ENCODE data around the gene S100A14. TPM values are rescaled to one million over a fixed set of nuclear protein-coding genes. Genes with fewer than 3 reads are reported as not detected.

The S100A14 gene
- polyA plus RNA-seq, 1 donor: 1.1 TPM

Other genes starting within 250 kb of the S100A14 start
- 1.0 TPM for gene S100A12, start 240.7 kb downstream of the S100A14 start, polyA plus RNA-seq (ENCODE audit: insufficient read length)
- 12.5 TPM for gene S100A8, start 225.3 kb downstream of the S100A14 start, polyA plus RNA-seq (ENCODE audit: insufficient read length)
- gene S100A7A, start 199.8 kb downstream of the S100A14 start, polyA plus RNA-seq (ENCODE audit: insufficient read length): not detected
- not detected for gene S100A7, start 155.7 kb downstream of the S100A14 start, polyA plus RNA-seq (ENCODE audit: insufficient read length)
- gene S100A6, start 80.3 kb downstream of the S100A14 start, polyA plus RNA-seq (ENCODE audit: insufficient read length): 187 TPM
- not detected for gene S100A5, start 75.4 kb downstream of the S100A14 start, polyA plus RNA-seq (ENCODE audit: insufficient read length)
- 193 TPM for gene S100A4, start 70.5 kb downstream of the S100A14 start, polyA plus RNA-seq (ENCODE audit: insufficient read length)
- gene S100A3, start 67.1 kb downstream of the S100A14 start, polyA plus RNA-seq (ENCODE audit: insufficient read length): 1.2 TPM
- 2.2 TPM for gene S100A2, start 50.5 kb downstream of the S100A14 start, polyA plus RNA-seq (ENCODE audit: insufficient read length)
- 54.7 TPM for gene S100A16, start 3.2 kb downstream of the S100A14 start, polyA plus RNA-seq (ENCODE audit: insufficient read length)
- gene S100A13, start 11.2 kb upstream of the S100A14 start, polyA plus RNA-seq (ENCODE audit: insufficient read length): 58.5 TPM
- 11.6 TPM for gene S100A1, start 12.1 kb upstream of the S100A14 start, polyA plus RNA-seq (ENCODE audit: insufficient read length)
- gene CHTOP, start 17.7 kb upstream of the S100A14 start, polyA plus RNA-seq (ENCODE audit: insufficient read length): 100 TPM
- 54.5 TPM for gene SNAPIN, start 42.4 kb upstream of the S100A14 start, polyA plus RNA-seq (ENCODE audit: insufficient read length)
- gene ILF2, start 54.7 kb upstream of the S100A14 start, polyA plus RNA-seq (ENCODE audit: insufficient read length): 139 TPM
- gene NPR1, start 62.4 kb upstream of the S100A14 start, polyA plus RNA-seq (ENCODE audit: insufficient read length): 17.2 TPM
- 45.5 TPM for gene INTS3, start 111.7 kb upstream of the S100A14 start, polyA plus RNA-seq (ENCODE audit: insufficient read length)
- gene SLC27A3, start 159.1 kb upstream of the S100A14 start, polyA plus RNA-seq (ENCODE audit: insufficient read length): 23.7 TPM

All from hindlimb muscle (tissue), 1 donor.